NCI-H345 (cell line): ENCODE data around the gene ARHGAP23.
A peak's percentile ranks its signal among the peaks of the same experiment; 100 is the strongest.

Experiments used
- DNase-seq: peaks from one replicate; lab custom pipeline; 2025; lab: John Stamatoyannopoulos, UW

ARHGAP23 gene, protein sequence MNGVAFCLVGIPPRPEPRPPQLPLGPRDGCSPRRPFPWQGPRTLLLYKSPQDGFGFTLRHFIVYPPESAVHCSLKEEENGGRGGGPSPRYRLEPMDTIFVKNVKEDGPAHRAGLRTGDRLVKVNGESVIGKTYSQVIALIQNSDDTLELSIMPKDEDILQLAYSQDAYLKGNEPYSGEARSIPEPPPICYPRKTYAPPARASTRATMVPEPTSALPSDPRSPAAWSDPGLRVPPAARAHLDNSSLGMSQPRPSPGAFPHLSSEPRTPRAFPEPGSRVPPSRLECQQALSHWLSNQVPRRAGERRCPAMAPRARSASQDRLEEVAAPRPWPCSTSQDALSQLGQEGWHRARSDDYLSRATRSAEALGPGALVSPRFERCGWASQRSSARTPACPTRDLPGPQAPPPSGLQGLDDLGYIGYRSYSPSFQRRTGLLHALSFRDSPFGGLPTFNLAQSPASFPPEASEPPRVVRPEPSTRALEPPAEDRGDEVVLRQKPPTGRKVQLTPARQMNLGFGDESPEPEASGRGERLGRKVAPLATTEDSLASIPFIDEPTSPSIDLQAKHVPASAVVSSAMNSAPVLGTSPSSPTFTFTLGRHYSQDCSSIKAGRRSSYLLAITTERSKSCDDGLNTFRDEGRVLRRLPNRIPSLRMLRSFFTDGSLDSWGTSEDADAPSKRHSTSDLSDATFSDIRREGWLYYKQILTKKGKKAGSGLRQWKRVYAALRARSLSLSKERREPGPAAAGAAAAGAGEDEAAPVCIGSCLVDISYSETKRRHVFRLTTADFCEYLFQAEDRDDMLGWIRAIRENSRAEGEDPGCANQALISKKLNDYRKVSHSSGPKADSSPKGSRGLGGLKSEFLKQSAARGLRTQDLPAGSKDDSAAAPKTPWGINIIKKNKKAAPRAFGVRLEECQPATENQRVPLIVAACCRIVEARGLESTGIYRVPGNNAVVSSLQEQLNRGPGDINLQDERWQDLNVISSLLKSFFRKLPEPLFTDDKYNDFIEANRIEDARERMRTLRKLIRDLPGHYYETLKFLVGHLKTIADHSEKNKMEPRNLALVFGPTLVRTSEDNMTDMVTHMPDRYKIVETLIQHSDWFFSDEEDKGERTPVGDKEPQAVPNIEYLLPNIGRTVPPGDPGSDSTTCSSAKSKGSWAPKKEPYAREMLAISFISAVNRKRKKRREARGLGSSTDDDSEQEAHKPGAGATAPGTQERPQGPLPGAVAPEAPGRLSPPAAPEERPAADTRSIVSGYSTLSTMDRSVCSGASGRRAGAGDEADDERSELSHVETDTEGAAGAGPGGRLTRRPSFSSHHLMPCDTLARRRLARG (N-terminal part only)

DNA sequence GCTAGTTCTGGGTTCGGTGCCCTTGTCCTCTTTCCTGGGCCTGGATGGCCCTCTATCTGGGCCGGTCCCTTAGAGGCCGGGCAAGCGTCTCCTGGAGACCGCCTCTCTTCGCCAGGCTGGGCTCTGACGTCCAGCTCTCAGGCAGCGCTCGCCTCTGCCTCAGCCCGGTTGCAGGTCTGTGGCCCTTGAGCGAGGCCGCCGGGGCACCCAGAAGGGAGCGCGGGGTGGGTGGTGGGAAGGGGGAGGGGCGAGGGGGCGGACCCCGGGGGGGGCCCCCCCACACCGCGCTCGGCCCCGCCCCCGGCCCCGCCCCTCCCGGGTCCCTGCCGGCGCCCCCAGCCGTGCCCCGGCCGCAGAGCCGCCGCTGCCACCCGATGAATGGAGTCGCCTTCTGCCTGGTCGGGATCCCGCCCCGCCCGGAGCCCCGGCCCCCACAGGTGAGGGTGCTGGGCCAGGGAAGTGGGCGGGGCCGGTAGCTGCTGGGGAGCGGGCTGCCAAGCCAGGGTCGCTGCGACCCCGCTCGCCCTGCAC, at the start of gene ARHGAP23:
Gene ARHGAP23, plus strand, starts transcription at position 353 of the 531 bp plus-strand sequence. Its CDS starts 22 bp downstream, at position 375.
- DNase-seq, result peak; percentile 13

DNA sequence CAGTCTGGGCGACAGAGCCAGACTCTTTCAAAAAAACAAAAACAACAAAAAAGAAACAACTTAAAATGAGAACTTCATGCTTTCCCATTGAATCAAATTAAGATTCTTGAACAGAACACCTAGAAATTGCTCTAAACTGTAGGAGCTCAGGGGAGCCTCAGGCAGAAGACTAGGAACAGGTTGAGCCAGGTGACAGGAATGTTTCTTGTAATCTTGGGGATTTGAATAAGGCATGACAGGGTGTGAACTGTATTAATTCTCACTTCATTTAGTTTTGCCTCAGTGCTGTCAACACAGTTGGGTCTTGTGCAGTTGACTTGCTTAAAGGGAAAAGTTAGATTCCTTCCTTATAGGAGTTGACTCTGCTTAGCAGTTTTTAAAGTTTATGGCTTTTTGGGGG, 48.8 kb upstream of the ARHGAP23 start:
- no peak for DNase-seq

DNA sequence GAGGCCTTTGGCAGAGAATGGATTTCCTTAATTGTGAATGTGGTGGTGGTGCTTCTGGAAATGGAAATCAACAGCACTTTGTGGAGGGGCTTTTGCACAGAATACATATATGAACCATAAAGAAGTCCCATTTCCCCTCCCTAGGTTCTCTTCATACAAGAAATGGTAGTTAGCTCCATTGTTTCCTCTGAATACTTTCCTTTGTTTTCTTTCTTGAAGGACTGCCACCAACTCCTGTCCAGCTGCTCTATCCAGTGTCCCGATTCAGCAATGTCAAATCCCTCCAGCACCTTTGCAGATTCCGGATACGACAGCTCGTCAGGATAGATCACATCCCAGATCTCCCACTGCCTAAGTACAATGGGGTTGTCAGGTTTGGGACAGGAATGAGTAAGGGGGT, 33.2 kb upstream of the ARHGAP23 start:
- no peak for DNase-seq

DNA sequence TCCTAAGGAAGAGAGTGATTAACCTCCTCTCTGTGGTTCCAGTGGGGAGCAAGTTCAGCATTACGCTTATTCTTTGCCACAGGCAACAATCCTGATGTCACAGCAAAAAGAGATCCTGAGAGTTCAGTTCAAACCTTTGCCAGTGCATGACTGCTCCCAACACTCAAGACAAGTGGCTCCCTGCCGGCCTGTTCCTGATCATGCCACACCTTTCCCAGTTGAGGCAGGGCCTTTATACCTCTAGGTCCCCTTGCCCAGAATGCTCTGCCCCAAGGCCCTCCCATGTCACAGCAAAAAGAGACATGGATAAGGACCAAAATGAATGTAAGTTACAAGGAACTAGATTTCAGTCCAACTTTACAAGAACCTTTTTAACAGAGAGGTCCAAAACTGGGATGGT, 31.0 kb upstream of the ARHGAP23 start:
- no peak for DNase-seq

DNA sequence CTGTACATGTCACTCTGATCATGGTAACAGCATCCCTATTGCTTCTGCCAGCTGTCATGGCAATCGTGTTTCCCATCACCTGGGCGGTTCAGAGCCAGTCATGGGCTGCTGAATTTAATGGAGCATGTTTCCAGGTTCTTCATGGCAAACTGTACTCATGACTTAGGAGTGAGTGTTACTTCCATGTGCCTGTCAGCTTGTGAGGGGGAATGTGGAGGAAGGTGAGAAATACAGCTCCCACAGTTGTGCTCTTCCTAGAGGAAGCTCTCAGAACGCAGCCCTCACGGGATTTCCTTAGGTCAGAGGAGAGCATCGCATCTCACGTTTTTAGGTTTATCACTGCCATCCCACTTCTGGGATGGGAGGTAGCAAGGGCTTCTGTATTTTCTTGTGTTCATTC, 28.0 kb upstream of the ARHGAP23 start:
- no peak for DNase-seq

DNA sequence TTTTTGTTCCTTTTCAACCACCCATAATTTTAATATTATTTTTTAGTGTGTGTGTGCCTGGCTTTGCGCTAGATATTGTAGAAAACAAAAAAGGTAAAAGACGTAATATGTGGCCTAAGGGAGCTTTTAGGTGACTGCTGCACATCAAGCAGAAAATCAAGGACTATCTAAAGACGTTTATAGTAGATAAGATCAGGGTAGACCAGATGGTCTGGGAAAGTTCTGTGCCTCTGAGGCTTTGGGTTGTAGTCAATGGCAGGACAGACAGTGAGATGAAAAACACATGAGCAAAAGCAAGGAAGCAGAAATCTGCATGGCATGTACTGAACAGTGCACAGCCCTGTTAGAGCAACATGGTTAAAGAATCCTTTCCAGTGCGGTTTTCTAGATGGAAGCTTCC, 26.8 kb upstream of the ARHGAP23 start:
- no peak for DNase-seq

DNA sequence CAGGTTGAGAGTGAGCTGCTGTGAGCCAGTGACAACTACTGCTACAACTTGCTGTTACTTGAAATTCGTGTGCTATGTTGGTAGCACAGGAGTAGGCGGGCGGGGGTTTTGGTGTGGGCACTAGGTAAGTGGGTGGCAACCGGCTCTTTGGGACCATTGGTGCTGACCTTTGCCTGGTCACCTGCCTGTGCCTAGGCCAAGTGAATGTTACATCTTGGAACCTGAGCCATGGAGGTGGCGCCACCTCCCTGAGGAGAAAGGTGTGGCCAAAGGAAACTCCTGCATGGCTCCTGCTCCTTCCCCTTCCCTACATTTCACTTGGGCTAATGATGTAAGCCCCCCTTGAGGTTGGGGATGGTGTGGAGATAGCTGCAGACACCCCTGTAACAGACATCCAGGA, 25.4 kb upstream of the ARHGAP23 start:
- no peak for DNase-seq

DNA sequence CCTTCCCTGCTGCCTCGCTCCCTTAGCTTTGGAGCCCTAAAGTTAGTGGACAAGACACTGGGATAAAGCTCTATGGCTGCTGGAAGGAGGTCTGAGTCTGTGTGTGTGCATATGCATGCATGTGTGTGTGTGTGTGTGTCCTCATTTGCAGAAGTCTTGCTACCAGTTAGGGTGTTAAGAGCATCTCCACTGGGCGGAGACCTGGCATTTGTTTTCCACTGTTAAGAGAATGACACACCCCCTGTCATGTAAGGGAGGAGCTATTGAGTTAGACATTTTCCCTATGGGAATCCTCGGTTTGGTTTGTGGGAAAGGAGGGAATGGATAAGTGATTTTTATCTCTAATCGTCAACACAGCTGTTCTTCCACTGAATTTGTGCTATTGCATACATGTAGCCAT, 24.8 kb upstream of the ARHGAP23 start:
- DNase-seq, result no peak

DNA sequence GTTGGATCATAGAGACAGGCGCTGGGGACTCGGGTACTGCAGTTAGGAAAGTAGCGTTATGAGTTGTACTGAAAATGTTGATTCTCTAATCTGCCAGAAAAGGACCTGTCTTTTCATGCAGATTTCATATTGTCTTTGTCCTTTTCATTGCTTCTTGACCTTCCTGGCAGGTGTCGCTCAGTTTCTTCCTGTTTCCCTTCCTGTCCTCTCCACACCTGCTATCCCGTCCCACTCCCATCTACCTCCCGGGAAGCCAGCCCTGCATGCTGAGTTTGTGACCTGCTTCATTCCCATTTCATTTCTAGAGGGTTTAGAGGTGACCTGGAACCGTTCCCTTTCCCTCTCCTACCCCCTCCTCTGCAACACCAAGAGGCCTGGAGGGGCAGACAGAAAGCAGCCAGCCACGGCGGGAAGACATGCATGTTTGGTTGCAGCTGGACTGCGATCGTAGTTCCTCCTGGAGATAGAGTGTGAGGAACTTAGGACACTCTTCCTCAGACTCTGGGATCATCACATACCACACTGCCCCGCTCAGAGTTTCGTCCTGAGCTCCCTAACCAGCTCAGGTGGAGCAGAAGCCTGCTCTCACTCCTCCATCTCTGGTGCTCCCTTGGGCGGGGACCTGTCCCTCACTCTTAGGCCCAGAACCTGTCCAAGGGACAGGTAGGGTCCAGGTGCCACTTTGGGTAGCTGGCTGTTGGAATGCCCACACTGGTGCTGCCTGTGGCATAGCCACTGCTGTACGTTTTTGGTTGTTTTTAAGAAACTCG, 23.9 kb upstream of the ARHGAP23 start:
- no peak for DNase-seq

DNA sequence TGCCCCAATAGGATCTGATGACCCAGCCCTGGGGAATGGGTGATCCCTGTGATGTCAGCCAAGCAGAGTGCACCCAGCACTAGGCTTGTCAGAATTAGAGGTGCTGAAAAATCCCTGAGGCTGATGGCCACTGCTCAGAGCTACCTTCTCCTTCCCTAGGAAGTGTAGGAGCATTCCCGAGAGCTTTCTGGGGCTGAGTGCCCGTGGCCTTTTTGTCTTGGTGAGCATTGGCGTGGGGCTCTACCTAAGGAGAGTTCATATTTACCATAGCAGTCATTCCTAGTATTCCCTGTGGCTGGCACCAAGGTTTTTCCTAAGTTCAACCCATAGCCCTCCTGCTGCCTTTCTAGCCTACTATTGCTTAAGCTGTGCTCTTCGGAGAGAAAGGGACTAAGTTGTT, 22.6 kb upstream of the ARHGAP23 start:
- DNase-seq, result no peak

DNA sequence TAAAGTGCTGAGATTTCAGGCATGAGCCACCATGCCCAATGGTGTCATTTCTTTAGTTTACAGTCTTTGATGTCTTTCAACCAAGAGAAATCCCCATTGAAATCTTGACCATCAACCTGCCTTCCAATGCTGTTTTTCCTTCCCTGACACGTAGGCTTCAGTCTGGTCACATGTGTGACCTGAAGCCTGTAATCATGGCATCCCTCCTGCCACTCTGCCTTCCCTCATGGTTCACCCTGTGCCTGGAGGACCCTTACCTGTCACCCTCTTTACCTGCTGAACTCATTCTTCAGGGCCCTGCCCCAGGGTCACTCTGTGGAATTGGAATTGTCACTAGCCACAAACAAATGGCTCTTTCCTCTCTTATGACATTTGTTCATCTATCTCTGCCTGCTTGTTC, 18.1 kb upstream of the ARHGAP23 start:
- no peak for DNase-seq

DNA sequence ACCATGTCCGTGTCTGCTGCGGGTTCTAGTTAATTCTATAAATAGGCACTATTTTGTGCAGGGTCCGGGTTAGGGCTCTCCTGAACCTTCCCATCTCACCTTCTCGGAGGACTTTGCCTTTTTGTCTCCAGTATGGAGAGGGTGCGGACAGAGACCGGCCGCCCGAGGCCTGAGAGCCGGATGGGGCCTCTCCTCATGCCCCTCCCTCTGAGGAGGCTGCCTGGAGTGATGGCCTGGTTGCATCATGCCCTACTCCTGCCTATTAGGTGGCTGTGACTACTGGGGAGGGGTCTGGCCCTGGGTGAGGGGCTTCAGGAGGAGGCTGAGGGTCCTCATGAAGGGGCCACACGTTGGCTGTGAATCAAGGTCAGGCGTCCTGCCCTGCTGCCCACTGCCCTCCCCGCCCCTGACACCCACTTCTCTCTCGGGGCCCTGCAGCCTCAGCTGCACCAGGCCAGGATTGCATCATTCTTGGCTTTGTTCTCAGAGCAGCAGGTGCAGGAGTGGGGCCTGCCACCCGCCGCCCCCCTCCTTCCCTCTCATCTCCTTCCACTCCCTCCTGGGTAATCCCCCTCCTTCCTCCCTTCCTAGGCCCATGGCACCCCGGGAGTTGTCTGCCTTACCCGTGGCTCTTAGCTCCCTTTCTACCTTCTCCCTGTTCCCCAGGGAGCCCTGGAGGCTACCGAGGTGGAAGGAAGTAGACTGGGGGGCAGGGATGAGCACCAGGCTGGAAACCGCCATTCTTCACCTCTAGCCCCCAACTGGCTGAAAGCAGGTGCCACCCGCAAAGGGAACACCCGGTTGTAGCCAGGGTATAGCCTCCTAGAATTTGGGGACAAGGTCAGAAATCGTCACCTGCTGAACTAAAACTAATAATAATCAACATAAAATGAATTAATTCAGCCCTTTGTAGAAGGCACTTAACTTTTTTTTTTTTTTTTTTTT, 12.7 kb upstream of the ARHGAP23 start:
- DNase-seq, result peak; percentile 94

DNA sequence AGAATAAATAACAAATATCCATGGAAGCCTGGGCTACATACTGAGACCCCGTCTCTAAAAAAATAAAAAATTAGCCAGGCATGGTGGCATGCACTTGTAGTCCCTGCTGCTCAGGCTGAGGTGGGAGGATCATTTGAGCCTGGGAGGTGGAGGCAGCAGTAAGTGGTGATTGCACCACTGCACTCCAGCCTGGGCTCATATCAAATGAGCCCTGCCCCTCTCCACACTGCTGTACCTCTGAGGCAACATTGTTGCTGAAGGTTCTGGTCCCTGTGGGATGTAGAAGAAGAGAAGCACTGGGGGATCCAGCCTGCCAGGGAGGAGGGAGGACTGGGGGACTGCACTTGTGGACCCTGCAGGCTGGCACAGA, 11.4 kb upstream of the ARHGAP23 start:
- DNase-seq, result peak; percentile 43

DNA sequence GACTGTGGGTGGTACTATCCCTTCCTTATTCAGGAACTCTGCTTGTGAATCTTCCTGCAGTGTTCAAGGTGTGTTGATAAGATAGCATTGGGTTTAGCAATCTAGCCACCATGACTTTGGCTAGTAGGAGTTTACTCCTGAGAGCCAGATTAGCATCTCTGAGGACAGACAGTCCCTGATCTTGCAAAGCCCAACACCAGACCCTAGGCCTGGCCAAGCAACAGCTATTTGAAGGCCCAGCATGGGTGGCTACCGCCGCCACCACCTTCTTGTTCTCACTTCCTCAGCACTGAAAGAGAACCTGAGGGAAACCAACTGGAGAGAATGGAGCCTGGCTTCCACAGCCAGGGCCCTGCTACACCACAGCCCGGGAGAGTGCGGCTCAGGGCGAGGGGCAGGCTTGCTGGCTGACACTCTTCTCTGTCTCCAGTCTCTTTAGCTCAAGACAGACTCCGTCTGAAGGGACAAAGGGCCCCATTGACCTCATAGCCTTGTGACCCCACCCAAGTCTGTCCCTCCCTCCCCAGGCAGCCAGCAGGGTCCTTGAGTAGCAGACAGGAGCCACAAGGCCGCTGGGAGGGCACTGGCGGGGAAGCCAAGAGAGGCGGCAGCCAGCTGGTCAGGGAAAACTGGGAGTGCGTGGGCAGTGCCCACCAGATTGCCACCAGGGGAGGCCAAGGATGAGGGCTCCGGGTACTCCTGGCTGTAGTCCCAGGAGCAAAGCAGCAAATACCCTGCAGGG, 10.9 kb upstream of the ARHGAP23 start:
- DNase-seq, result no peak

DNA sequence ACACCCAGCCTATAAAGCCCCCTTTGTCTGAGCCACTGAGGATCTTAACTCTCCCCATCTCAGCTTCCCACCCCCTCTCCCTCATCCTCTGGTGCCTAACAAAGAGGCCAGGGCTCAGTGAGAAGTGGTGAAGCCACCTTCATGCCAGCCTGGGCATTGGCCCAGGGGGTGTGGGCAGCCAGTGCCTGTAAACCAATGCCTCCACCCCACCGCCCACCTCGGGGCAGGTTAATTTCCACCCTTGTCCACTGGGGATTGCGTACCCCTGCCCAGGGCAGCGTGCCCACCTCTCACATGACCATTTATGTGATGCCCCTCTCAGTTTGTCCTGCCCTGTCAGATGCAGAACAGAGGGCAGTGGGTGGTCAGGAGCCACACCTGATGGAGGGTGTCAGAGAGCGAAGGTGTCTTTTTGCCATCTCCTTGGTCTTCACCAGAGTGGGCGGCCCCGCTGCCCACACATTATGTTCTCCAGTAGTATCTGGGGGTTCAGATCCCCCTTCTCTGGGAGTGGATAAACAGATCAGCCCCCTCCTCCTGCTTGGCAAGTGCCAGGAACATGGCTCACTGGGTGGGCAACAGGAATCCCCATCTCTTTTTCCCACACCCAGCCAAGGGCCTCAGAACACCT, 10.1 kb upstream of the ARHGAP23 start:
- DNase-seq, result no peak

DNA sequence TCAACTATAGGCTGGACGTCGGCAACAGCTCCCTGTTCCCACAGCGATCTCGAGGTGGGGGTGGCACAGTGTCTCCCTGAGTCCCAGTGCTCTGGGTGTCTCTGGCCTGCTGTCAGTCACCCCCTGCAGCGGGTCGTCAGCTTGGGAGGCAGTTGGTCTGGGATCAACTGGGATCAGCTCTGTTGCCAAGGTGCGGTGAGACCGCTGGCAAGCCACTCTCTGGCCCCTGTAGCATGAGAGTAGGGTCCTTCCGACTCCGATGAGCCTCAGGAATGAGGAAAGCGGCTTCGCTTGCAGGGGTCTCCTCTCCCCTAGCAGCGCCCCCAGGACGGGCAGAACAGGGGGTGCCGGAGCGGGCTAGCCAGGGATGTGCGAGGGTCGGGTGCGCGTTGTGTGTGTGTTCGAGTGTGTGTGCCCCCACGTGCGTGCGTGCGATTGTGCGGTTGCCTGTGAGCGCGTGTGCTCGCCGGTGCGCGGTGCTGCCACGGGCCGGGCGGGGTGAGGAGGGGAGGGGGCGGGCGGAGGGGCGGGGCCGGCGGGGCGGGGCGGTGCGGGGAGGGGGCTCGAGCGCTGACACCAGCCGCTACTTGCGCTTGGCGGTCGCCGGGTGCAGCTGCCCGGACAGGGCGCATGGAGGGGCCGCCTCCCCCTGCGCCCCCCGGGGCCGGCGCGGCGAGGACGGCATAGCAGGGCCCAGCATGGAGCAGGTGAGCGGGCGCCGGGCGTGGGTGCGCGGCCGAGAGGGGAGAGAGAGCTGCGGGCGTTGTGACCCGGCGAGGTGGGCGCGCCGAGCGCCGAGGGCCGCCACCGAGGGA, 9.4 kb upstream of the ARHGAP23 start:
- DNase-seq, result no peak

DNA sequence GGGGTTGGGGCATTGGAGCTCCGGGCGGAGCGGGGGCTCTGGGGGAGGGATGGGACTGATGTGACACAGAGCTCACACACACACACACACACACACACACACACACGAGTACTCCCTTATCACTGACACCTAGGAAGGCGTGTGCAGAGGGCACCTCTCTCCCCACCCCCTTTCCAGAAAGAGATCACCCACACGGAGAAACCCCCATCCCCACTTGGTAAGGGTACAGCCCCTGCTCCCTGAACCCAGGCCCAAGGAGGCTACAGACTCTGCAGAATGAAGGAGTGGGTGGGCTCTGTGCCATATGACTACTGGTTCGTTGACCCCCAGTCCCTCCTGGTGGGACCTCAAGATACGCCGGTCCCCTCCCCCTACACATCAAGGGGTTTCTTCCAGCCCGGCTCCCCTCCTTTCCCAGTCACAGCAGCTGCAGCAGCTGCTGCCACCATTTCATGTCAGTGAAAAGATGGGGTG, 8.7 kb upstream of the ARHGAP23 start:
- DNase-seq, result no peak

DNA sequence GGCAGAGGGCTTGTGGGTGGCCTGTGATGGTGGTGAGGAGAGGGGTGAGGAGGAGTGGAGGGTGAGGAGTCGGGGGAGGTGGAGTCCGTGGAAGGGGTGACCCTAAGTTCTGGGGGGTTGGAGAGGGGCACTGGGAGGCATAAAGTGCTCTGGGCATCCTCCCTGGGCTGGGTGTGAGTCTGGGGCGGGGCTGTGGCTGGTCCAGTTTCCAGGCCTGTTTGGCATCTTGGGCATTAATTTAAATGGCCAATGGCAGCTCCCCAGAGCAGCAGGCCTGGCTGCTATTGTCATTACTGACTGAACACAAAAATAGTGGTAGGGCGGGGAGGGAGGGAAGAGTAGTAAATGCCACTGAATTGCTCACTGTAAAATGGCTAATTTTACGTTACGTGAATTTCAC, 7.7 kb upstream of the ARHGAP23 start:
- no peak for DNase-seq
